Left ventricle myocardium inferior (tissue), 1 donor: ENCODE measurements around the gene TMEM37. TPM values are rescaled to one million over a fixed set of nuclear protein-coding genes. Genes with fewer than 3 reads are reported as not detected.
A peak's percentile ranks its signal among the peaks of the same experiment; 100 is the strongest.

ENCODE experiments used
- DNase-seq: peaks from one replicate; pipeline ENCODE4 v3.0.0-alpha.2; 2020
- H3K27ac ChIP-seq: fragments of 200-600 bp; replicated peaks from 2 replicates; pipeline ENCODE4 v1.8.0; 2021
- H3K27me3 ChIP-seq: fragments of 200-600 bp; 2 replicates; pipeline ENCODE4 v1.8.0; 2021; ENCODE audit warnings: low read depth
- H3K36me3 ChIP-seq: fragments of 200-600 bp; 2 replicates; pipeline ENCODE4 v1.8.0; 2021
- H3K4me1 ChIP-seq: fragments of 200-600 bp; 2 replicates; pipeline ENCODE4 v1.8.0; 2021
- H3K4me3 ChIP-seq: fragments of 200-600 bp; 2 replicates; pipeline ENCODE4 v1.8.0; 2021; ENCODE audit warnings: mild to moderate bottlenecking, moderate library complexity
- H3K9me3 ChIP-seq: fragments of 200-600 bp; replicated peaks from 2 replicates; pipeline ENCODE4 v1.8.0; 2021
- intact Hi-C: fragments of 100-400 bp; cut with micrococcal nuclease; formaldehyde crosslinking; loops from one replicate; pipeline ENCODE4 v1.11.0; 2022
- total RNA-seq: library from RNA; stranded (reverse); fragmentation: NEBNext Ultra II Directional; extraction: Animal tissue kit (Norgen Biotek cat#: 25700); gene quantifications from one replicate; pipeline ENCODE4 v1.2.1, GENCODE V29; 2021
- TF ChIP-seq, protein P1 (sequence below): fragments of 200-600 bp; IDR thresholded peaks from 2 replicates; pipeline ENCODE4 v1.8.0; 2021; ENCODE audit warnings: antibody characterized with exemption, mild to moderate bottlenecking, borderline replicate concordance
- donor health status: DM: no; HTN: yes; CAD: no; lungs with severe emphysema.

TMEM37 gene
- total RNA-seq, 1 donor from 2014 or later: 2.4 TPM

DNA sequence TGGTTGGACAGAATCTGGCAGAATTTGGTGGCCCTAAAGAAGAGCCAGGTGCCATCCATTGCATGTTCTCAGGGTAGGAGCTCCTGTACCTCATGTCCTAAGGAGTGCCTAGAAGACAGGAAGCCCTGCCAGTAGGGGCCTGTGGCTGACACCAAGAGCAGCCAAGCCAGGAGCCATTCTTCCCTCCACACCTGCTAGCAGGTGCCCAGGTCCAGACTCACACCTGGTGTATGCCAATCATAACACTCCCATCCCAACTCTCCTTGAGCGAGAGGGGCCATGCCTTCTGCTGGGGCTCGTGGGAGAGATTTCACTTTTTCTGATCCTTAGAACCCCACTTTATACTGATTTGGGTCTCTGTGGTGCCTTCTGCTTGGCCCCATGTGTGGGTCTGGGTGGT is 26.5 kb upstream of the TMEM37 start:
- peaks cover 21% of the 10 kb centered on the region for H3K4me1 ChIP-seq
- no peak overlapping the region for H3K4me3 ChIP-seq
- DNase-seq: no peak
- no peaks in the 10 kb centered on the region for H3K9me3 ChIP-seq
- H3K27ac ChIP-seq: no peak overlapping the region
- TF ChIP-seq, protein P1, sequence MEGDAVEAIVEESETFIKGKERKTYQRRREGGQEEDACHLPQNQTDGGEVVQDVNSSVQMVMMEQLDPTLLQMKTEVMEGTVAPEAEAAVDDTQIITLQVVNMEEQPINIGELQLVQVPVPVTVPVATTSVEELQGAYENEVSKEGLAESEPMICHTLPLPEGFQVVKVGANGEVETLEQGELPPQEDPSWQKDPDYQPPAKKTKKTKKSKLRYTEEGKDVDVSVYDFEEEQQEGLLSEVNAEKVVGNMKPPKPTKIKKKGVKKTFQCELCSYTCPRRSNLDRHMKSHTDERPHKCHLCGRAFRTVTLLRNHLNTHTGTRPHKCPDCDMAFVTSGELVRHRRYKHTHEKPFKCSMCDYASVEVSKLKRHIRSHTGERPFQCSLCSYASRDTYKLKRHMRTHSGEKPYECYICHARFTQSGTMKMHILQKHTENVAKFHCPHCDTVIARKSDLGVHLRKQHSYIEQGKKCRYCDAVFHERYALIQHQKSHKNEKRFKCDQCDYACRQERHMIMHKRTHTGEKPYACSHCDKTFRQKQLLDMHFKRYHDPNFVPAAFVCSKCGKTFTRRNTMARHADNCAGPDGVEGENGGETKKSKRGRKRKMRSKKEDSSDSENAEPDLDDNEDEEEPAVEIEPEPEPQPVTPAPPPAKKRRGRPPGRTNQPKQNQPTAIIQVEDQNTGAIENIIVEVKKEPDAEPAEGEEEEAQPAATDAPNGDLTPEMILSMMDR: no peak
- intact Hi-C loops: loop anchor here (5.0 kb wide), 2 partner anchors 72 to 257 kb away; no protein-coding TSS in a partner anchor
- no peaks in the 10 kb centered on the region for H3K36me3 ChIP-seq
- no peaks in the 10 kb centered on the region for H3K27me3 ChIP-seq

DNA sequence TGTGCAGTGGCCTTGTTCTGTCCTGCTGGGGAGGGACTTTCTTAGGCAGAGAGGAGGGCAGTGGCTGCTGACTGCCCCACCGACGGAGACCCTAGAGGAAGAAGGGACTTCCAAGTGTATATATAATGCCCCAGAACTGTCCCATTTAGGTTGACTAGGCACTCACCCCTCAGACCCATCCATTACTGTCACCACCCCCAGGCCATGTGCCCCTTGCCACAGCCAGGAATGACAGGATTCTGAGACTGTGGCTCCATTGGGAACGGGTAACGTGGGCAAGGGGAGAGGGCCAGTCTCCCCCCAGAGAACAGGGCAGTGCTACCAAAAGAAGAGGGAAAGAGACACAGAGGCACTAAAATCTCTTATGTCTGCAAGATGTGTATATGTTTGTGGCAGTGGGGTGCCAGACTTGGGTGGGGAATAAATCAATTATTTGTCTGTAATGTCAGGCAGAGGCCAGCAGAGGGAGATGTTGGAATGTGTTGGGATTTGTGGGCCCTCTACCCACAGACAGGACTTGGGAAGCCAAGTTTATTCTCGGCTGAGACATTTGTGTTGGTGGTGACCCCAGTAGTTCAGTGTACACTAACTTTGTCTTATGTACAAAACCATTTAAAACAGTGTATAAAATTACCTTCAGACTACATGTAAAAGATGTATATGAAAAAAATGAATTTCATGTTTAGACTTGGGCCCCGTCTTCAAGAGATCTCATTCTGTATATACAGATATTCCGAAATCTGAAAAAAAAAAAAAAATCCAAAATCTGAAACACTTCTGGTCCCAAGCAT is 24.0 kb upstream of the TMEM37 start:
- TF ChIP-seq, protein P1: peak; percentile 82
- intact Hi-C loops: loop anchor here (5.0 kb wide), 2 partner anchors 70 to 255 kb away; no protein-coding TSS in a partner anchor
- Histone ChIP-seq H3K27ac (no peak overlapping the region), H3K4me1 (peaks cover 13% of the 10 kb centered on the region), H3K4me3 (no peak overlapping the region), H3K36me3 (no peaks in the 10 kb centered on the region), H3K9me3 (no peaks in the 10 kb centered on the region), H3K27me3 (no peaks in the 10 kb centered on the region)
- DNase-seq: no peak

DNA sequence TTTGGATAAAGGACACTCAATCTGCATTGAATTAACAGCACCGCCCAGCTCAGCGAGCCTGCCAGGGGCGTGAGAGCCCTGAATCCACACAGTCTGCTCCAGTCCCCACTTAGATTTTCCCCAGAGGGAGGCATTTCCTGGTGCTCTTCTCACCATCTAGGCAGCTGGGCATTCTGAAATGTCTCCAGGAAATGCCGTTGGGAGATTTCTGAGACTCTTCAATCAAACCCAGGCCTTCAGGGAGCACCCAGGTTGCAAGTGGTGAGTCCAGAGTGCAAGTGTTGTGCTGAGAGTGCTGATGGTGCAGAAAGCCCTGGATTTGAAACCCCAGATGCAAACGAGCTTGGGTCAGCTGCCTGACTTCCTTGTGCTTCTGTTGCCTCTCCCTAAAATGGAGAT is 23.4 kb upstream of the TMEM37 start:
- TF ChIP-seq, protein P1: no peak
- Histone ChIP-seq H3K4me3 (no peak overlapping the region), H3K4me1 (peaks cover 9% of the 10 kb centered on the region), H3K9me3 (no peaks in the 10 kb centered on the region), H3K36me3 (no peaks in the 10 kb centered on the region), H3K27me3 (no peaks in the 10 kb centered on the region), H3K27ac (no peak overlapping the region)
- DNase-seq: no peak
- intact Hi-C loops: loop anchor here (5.0 kb wide), 2 partner anchors 69 to 254 kb away; no protein-coding TSS in a partner anchor

DNA sequence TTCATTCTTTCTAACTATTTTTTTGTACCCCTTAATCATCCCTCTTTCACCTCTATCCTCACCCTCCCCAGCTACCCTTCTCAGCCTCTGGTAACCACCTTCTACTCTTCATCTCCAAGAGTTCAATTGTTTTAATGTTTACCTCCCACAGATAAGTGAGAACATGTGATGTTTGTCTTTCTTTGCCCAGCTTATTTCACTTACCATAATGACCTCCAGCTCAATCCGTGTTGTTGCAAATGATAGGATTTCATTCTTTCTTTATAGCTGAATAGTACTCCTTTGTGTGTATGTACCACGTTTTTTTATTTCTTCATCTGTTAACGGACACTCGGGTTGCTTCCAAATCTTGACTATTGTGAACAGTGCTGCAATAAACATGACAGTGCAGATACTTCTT is 22.1 kb upstream of the TMEM37 start:
- no peaks in the 10 kb centered on the region for H3K36me3 ChIP-seq
- no peak for DNase-seq
- intact Hi-C loops: loop anchor here (5.0 kb wide), 2 partner anchors 68 to 253 kb away; no protein-coding TSS in a partner anchor
- H3K9me3 ChIP-seq: peaks cover 4% of the 10 kb centered on the region
- no peak overlapping the region for H3K4me3 ChIP-seq
- TF ChIP-seq, protein P1: no peak
- peaks cover 5% of the 10 kb centered on the region for H3K4me1 ChIP-seq
- H3K27ac ChIP-seq: no peak overlapping the region
- no peaks in the 10 kb centered on the region for H3K27me3 ChIP-seq

DNA sequence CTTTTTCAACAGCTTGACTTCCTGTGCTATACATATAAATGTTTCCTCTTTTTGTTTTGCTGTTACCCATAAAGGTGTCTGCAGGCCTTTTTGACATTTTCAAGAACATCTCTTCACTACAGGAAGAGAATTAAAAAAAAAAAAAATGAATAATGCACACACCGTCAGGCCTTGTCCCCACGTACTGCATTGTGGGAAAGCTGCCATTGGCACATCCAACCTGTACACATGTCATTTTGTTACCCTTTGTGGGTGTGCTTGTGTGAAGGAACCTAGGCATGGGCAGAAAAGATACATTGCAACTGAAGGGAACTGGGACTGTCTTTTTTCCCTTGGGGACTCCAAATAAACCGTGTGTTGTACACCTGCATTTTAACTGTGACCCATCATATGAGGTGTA is 16.8 kb upstream of the TMEM37 start:
- intact Hi-C loops: no loop called here

More for the DNA sequence above, 16.8 kb upstream of the TMEM37 start:
- no peak overlapping the region for H3K27ac ChIP-seq
- H3K36me3 ChIP-seq: no peaks in the 10 kb centered on the region
- no peaks in the 10 kb centered on the region for H3K27me3 ChIP-seq
- DNase-seq: no peak
- H3K4me3 ChIP-seq: no peak overlapping the region
- no peaks in the 10 kb centered on the region for H3K4me1 ChIP-seq
- TF ChIP-seq, protein P1: no peak
- H3K9me3 ChIP-seq: peaks cover 12% of the 10 kb centered on the region
